ENCODE results near the gene SLC12A7.
"Not testable (repeated sequence)": the region's sequence is repeated elsewhere in the genome, so short reads cannot be mapped to it uniquely, and the experiment has no call there.

Gene SLC12A7

DNA sequence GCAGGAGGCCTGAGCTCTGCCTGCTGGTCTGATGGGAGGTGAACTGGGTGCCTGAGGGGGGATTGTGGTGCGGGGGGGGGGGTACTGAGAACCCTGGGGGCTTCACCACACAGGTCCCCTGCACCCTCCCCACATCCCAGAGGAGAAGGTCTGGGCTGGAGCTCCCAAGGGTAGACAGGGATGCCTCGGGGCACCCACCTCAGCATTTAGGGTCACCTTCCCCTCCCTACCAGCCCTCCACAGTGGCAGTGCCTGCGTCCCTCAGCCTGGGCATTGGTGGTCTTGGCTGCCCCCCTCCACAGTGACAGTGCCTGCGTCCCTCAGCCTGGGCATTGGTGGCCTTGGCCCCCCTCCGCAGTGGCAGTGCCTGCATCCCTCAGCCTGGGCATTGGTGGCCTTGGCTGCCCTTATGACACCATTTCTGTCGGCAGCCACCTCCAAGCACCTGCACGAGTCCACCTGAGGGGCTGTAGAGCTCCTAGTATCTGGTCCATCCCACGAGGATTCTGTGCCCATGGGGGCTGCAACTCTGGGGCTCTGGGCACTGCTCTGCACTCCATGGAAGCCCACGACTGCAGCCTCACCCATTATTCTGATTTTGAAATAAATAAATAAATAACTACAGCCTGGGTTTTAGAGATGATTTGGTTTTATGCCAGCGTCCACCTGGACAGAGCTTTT, 81.8 kb downstream of the SLC12A7 start:
- TF ChIP-seq CTCF (conservative IDR thresholded peaks at IDR 0.05; ENCODE audit: low read length): no peak
- DNase-seq (ENCODE audit: low read depth): no peak
- H3K4me3 ChIP-seq (ENCODE audit: low read length): no peak overlapping the region

DNA sequence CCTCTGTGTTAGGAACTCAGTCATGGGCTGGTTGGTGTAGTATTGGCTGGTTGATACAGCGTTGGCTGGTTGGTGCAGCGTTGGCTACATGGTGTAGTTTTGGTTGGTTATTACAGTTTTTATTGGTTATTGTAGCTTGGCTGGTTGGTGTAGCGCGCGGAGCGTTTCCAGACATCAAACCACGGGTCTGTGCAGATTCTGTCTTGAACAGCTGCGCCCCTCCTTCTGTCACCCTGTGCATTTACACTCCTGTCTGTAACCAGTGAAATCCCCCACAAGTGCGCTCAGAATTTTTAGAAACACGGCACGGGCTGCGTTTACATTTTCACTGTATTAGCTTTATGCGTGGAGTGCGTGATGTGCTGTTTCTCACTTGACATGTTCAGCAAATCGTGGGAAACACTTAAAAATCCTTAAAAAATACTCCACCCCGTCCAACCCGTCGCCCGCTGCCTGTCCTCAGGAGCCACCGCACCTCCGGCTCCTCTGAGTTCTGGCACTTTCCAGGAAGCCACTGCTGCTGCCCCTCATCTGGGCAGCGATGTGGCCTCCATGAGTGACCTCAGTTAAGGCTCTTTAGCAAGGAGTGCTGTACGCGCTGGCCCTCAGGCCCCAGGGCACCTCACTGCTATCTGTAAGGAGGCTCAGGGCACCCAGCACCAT, 82.5 kb downstream of the SLC12A7 start:
- no peak overlapping the region for H3K4me3 ChIP-seq (ENCODE audit: low read length)
- no peak for TF ChIP-seq CTCF (conservative IDR thresholded peaks at IDR 0.05; ENCODE audit: low read length)
- DNase-seq (ENCODE audit: low read depth): no peak

- no peak for TF ChIP-seq CTCF (conservative IDR thresholded peaks at IDR 0.05; ENCODE audit: low read length)
- no peak overlapping the region for H3K4me3 ChIP-seq (ENCODE audit: low read length)
- no peak for DNase-seq (ENCODE audit: low read depth)
Measured at GRCh38 chr5:1028481-1029281, 83.2 kb downstream of the SLC12A7 start.

- H3K4me3 ChIP-seq (ENCODE audit: low read length): no peak overlapping the region
- no peak for DNase-seq (ENCODE audit: low read depth)
- no peak for TF ChIP-seq CTCF (conservative IDR thresholded peaks at IDR 0.05; ENCODE audit: low read length)
Measured at GRCh38 chr5:1027631-1028441, 84.0 kb downstream of the SLC12A7 start.

DNA sequence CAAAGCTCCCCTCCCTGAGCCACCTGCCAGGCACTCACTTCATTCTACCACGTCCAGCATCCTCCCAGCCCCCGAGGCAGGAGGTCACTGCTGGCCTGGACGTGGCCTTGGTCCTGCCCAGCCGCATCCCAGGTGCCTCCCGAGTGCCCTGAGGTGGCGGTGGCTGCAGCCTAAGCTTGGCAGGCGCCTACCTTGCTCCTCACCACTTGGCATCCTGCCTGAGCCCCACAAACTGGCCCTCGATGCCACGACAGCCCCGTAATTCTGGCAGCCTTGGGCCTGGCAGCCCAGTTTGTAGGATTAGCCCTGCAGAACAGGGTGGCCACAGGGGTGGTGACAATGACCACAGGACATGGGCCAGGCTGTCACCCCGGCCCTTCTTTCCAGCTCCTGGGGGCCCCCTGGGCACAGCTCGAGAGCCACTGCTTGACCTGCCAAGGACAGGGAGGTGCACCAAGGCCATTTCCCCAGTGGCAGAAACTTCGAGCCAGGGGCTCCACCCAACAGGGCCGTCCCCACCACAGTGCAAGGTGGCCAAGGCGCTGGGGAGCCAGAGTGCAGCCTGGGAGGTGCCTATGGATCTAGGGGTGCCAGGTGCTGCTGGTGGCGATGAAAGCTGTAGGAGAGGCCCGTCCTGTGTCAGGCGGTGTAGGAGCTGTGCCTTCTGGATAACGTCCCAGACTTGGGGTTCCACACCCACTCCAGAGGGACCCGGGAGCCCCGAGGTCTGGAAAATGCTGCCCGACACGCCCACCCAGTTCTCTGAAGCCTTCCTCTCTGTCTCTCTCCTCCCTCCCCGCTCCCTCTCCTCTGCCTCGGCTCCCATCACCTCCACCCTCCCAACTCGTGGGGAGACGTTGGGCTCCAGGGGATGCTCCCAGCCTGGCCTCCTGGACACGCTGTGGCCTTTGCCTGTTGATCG, 84.9 kb downstream of the SLC12A7 start:
- H3K4me3 ChIP-seq (ENCODE audit: low read length): no peak overlapping the region
- no peak for DNase-seq (ENCODE audit: low read depth)
- no peak for TF ChIP-seq CTCF (conservative IDR thresholded peaks at IDR 0.05; ENCODE audit: low read length)

- DNase-seq (ENCODE audit: low read depth); H3K4me3 ChIP-seq (ENCODE audit: low read length): not testable (repeated sequence)
Measured at GRCh38 chr5:1021969-1022336, 89.9 kb downstream of the SLC12A7 start.
